22Rv1 (cell line): ENCODE measurements around the gene TNNI2.

Source experiments
- H3K27ac ChIP-seq: fragments of 450-650 bp; 2 replicates; pipeline ENCODE4 v1.5.1; 2017
- CTCF ChIP-seq: fragments of 450-650 bp; IDR thresholded peaks from 2 replicates; pipeline ENCODE4 v1.5.1; 2017; ENCODE audit warnings: mild to moderate bottlenecking
- ZFX ChIP-seq: fragments of 450-650 bp; IDR thresholded peaks from 2 replicates; pipeline ENCODE4 v1.6.1; 2017; ENCODE audit warnings: antibody characterized with exemption, borderline replicate concordance

Gene TNNI2

DNA sequence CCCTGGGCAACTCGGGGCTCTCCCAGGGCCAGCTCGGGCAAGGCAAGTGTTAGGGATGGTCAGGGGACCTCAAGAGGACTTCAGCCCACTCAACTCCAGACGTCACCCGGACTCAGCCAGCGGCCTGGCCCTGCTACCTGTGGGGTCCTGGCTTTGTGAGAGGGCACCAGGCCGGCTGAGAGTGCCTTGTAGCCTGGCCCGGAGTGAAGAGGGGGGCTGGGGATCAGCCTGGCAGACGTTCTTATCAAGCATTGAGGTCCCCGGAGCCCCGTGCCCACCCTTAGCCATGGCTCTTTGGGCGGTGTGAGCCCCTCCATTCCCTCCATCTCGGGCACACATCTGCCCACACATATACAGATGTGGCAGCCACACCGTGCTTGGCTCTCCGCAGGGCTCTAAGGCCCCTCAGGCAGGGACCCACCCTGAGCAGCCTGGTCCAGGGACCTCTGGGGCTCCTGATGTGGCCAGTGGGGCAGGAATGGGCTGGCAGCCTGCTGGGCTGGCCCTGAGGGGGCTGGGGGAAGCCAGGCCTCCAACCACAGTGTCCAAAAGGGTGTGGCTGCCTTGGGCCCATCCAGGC is 29.4 kb downstream of the TNNI2 start:
- no peak overlapping the region for H3K27ac ChIP-seq
- TF ChIP-seq ZFX (no peak), CTCF (no peak)

DNA sequence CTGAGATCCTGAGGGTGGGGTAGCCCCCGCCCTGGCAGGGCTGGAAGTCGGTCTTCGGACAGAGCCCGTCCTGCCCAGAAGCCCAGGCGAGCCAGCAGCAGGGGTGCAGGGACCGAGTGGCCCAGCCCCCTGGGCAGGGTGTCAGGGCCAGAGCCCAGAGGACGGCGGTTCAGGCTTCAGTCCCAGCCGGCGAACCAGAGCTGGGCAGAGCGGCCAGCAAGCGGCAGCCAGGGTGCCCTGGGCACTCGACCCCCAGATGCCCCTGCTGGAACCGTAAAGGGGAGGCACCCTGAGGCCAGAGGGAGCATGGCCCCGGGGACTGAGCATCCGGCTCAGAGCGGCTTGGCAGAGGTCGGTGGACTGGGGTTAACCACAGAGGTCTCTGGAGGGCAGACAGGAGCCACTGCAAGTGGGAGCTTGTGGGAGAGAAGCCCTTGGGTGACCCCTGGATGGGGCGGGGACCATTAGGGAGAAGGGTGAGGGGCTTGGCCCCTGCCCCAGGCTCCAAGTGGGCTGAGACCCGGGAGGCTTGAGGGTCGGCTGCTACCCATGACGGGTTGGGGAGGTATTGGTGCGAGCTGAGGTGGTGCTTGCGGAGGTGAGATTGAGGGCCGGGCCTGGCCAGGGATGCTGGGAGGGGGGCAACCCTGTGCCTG is 30.0 kb downstream of the TNNI2 start:
- TF ChIP-seq ZFX (no peak), CTCF (no peak)
- no peak overlapping the region for H3K27ac ChIP-seq

DNA sequence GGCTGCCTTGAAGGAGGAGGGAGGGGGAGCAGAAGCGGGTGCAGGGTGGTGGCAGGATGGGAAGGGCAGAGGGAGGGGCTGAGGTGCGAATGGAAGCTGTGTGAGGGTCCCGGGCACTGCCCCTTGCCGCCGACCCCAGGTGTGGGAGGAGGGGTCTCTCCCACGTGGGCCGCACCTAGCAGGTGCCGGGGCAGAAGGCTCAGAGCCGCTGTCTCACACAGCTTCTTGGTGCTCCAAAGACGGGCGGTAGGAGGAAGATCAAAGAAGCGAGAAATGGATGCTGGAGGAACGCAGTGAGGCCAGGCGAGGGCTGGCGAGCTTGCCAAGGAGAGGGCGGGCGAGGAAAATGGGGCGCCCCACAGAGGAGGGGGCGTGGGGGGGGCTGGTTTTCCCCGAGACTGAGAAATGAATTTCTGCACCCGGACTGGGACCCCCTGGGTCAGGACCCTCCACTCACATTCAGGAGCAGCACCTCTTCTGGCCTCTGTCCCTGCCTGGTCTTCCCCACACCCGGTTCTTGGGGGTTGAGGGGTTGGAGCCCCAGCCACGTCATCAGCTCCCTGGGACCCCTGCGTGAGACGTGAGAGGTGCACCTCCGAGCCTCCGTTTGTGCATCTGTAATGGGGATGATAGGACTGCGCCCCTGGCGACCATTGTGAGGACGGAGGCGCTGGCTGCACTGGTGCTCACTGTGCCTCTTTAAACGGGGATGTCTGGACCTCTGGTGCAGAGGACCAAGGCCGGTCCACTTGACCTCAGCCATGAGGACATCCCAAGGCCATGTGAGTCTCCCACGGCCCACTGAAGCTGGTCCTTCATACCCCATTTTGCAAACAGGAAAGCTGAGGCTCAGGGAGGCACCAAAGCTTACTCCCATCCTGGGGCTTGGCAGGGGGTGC is 30.9 kb downstream of the TNNI2 start:
- no peak overlapping the region for H3K27ac ChIP-seq
- TF ChIP-seq CTCF (peak; percentile 58), ZFX (no peak)

- no peak for TF ChIP-seq ZFX
- TF ChIP-seq CTCF = no peak
- H3K27ac ChIP-seq = no peak overlapping the region
Measured at GRCh38 chr11:1870326-1870696, 31.5 kb downstream of the TNNI2 start.

DNA sequence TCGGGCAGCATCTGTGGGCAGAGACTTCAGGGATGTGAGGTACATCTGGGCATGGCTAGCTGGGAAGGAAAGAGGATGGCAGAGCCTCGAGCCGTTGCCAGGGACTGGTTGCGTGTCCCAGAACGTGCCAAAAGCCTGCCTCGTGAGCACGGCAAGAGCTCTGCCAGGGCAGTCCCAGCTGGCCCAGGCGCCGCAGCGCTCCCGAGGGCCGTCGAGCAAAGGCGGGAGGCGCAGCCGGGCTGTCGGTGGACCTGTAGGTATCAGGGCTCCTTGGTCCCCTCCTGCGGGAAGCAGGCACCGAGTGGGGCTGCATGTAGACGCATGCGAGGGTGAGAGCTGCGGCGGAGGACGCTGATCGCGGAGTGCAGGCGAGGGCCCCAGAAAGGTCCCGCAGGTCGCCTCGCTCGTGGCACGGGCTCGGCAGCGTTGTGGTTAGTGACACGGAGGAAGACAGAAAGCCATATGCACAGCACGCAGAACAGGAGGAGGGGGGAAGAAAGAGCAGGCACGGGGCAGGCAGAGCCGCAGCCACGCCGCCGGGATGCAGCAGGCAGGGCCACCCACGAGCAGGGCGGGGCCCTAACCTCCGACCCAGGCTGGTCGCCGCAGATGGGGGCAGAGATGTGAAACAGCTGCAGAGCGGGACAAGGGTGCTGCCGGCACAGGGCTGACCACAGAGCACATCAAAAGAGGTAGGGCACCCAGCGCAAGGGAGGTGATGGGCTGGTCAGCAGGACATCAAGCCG is 32.1 kb downstream of the TNNI2 start:
- H3K27ac ChIP-seq = no peak overlapping the region
- TF ChIP-seq CTCF (no peak), ZFX (no peak)

- no peak overlapping the region for H3K27ac ChIP-seq
- no peak for TF ChIP-seq CTCF
- no peak for TF ChIP-seq ZFX
Measured at GRCh38 chr11:1871531-1871930, 32.8 kb downstream of the TNNI2 start.
